HG02588 (cell line): ENCODE measurements around the gene CIZ1.
A peak's percentile ranks its signal among the peaks of the same experiment; 100 is the strongest.

Experiments
- ATAC-seq: cut with Tn5 transposase; IDR thresholded peaks from one replicate; pipeline ENCODE4 v1.9.1; 2021; ENCODE audit warnings: mild to moderate bottlenecking, moderate library complexity; ENCODE audit not compliant: unreplicated experiment

The CIZ1 gene

DNA sequence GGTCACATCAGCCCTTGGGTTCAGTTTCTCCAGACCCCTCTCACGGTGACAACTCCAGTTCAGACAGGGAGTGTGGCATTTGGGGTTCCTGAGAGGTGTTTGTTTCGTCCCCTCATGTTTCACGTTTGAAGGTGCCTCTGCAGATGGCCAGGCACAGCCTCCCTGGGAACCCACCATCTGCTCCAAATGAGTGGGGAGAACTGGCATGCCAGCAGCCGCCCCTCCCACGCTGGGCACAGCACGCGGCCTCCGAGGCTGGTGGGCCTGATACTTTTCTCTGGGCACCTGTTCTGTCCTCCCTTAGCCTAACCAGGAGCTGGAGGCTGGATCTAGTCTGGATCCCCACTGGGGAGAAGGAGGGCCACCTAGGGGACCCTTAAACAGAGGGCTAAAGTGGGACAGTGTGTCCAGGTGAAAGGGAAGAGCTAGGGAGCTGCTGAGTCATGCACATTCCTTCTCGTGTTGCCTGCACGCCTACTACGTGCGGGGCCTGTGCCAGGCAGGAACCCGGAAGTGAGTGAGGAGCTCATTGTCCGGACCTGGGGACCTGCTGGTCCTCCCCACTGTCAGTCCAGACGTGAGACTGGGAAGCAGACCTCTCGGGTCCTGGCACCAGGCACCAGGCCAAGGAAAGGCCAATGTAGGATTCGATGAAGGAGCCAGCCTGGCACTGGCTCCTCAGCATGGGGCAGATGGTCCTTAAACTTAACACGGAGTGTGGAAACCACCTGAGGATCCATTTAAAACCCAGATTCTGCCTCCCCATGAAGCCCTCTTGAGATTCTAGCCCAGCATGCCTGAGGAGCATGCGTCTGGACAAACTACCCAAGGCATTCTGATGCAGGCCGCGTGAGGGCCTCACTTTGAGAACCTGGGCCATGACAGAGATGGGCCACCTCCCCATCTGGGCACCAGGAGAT, 23.5 kb upstream of the CIZ1 start:
- ATAC-seq: no peak

DNA sequence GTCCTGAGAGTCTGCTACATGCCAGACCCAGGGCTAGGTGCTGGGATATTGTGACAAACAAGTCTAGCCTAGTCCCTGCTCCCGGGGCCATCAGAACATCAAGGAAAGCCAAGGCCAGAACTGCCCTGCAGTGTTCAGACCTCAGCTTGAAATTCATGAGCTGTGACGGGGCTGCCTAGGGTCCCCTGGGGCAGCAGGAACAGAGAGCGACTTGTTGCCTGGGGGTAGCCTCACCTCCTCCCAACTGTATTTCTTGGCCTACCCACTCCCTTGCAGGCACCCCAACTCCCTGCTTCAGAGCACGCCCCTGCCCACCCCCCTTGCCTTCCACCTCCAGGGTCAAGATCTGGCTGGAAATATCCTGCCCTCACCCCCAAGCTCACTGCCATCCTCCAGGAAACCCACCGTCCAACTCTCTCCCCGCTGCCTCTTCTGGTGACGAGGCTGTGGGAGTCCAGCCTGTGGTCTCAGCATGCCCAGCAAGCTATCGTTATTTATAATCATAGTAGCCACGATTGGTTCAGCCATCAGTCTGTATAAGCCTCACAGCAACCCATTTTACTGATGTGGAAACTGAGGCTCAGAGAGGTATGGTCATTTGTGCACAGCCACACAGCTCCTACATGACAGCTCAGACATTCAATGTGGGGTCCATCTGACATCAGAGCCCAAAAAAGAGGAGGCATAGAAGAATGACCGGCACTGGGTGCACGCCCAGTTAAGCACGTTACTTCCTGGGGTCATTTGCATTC, 22.6 kb upstream of the CIZ1 start:
- no peak for ATAC-seq

DNA sequence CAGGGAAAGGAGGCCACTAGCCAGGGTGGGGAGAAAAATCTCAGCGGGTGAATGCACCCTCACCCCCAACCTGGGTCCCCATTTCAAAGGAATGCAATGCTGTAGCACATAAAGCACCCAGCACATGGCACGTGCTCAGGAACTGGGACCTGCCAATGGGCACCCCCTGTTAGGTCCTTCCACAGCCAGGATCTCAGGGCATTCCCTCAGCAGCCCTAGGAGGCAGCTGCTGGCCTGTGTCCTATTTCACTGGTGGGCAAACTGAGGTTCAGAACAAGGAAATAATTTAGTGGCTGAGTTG, 20.6 kb upstream of the CIZ1 start:
- ATAC-seq: no peak

DNA sequence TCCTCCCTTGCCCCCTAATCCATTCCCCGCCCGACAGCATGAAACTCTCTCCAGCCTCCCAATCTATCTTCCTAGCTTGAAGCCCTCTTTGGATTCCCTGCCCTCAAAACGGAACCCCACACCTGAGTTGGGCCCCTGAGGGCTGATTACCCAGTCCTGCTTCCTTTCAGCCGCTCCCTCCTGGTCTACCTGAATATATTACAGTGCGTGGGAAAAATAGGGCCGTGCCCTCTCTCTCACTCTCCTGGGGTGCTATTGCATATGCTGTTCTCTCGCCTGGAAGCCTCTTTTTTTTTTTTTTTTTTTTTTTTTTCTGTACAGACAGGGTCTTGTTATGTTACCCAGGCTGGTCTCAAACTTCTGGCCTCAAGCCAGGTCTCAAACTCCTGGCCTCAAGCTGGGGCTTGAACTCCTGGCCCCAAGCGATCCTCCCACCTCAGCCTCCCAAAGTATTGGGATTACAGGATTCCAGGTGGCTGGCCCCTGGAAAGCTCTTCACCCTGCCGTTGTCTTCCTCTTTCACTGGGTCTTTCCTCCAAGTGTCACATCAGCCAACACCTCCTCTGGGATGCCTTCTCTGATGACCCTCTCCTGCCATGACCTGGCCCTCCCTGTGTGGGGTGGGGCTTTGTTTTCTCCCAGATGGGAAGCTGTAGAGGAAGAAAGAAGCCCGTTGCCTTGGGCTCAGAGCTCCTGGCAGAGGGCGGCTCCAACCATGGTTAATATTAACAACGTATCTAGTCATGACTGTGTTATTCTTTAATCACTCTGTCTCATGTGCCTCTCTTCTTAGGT, 20.0 kb upstream of the CIZ1 start:
- no peak for ATAC-seq

- no peak for ATAC-seq
Measured at GRCh38 chr9:128208946-128209669, 17.7 kb upstream of the CIZ1 start.

- no peak for ATAC-seq
Measured at GRCh38 chr9:128208386-128208785, 17.0 kb upstream of the CIZ1 start.

DNA sequence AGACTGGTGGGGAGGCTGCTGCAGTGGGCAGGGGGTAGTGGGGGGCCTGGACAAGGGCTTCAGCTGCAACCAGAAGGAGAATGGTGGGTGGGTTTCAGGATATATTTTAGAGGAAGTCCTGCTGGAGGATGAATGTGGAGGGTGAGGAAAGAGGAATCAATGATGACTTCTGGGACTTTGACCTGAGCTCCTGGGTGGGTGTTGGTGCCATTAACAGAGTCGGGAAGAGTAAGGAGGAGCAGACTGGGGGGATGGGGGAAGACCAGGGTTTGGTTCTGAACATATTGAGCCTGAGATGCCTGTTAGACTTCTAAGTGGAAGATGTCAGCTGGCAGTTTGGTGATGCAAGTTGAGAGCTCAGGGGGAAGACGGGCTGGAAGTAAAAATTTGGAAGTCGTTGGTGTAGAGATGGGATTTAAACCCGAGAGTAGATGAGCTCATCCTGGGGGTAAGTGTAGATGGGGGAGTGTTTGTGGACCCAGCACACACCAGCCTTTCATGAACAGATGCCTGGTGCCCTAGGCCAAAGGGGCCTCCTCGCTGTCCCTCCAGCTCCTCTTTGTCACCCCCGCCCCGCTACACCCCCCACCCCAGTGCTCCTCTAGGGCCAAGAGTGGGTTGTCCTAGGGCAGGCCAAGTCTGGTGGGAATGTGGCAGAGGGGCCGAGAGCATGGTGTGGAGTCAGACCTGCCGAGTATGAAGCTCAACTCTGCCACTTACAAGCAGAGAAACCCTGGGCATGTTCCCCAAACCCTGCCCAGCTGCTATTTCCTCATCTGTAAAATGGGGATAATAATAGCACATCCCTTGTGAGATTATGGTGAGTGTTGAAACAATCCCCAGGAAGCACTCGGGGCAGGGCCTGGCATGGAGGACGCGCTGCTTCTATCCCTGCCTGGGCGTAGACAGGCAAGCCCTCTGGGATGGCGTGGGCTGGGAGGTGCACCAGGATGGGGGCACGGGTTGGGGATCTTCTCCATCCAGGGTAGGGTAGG, 15.8 kb upstream of the CIZ1 start:
- no peak for ATAC-seq

DNA sequence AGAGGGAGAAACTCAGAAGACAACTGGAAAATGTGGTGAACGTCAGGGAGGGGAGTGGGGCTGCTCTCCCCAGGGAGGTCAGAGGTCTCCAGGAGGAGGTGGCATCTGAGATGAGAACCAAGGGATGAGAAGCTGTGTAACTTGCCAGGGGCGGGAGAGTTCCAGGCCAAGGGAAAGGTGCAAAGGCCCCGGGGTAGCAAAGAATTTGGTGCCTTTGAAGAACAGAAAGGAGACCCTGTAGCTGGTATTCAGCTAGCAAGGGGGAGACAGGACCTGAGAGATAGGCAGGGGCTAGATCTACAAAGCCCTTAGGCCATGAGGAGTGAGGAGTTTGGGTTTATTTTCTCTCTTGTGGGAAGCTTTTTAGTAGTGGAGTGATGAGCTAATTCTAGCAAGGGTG, 15.1 kb upstream of the CIZ1 start:
- ATAC-seq: no peak

- no peak for ATAC-seq
Measured at GRCh38 chr9:128205296-128205944, 14.0 kb upstream of the CIZ1 start.

GRCh38 chr9:128204858-128205257, 13.5 kb upstream of the CIZ1 start:
- no peak for ATAC-seq

- ATAC-seq: no peak
Measured at GRCh38 chr9:128203707-128204551, 12.6 kb upstream of the CIZ1 start.

- ATAC-seq: peak; percentile 68
Measured at GRCh38 chr9:128203024-128203706, 11.8 kb upstream of the CIZ1 start, which contains the start of gene DNM1. DNM1 (plus strand) TSS chr9:128203379; CDS start chr9:128203471, 92 bp downstream.

DNA sequence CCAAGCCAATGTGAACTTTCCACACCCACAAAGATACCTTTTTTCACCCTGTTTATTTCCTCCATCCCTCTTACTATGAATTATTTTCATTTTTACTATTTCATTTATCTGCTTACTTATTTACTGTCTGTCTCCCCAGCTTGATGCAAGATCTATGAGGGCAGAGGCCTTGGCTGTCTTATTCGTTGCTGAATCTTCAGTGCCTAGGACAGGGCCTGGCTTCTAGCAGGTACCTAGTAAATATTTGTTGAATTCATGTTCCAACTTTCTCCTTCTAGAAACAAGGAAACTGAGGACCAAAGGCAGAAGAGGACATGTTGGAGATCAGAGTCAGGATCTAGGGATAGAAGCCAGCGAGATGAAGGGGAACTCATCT, 11.3 kb upstream of the CIZ1 start:
- no peak for ATAC-seq

DNA sequence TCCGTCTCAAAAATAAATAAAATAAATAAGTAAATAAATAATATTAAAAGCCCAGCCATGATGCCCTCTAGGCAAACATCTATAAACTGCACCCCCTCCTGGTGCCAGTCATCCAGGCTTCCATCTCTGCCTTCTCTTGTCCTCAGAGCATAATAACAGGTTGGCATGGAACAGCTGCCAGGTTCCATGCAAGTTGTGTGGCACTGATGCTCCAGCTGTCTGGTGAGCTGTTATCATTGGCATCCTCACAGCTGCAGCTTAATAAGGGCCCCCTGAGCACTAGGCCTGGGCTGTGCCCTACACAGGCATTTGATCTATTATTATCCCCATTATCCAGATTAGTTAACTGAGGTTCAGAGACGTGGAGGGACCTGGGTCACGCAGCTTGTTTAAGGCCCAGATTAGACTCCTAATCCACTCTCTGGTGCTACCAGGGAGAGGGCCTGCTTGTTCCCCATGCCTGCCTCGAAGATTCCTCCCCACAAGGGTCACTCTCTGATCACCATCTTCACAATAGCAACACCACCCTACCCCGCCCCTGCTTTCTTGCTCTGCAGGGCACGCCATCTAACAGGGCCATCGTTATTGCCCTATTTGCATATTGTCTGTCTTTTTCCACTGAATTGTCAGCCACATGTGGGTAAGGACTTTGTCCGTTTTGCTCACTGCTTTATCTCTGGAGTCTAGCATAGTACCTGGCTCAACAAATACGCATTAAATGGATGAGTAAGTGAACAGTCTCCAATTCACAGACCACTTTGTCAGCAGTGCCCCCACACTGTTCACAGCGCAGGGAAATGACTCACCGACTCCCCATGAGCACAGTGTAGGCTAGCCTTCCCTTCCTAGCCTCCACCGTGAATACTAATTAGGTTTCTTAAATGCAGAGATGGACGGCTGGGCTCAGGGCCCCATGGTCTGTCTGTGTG, 10.3 kb upstream of the CIZ1 start:
- ATAC-seq: no peak

GRCh38 chr9:128193469-128194096, 2.2 kb upstream of the CIZ1 start:
- ATAC-seq: no peak
